SK-N-MC (cell line): Measurements from ENCODE around the gene PGAM2.
A peak's percentile ranks its signal among the peaks of the same experiment; 100 is the strongest.

Experiments used
- DNase-seq: peaks from one replicate; pipeline ENCODE4 v3.0.0-alpha.2; 2011; ENCODE audit warnings: low read depth, low spot score
- H3K27ac ChIP-seq: fragments of 200-600 bp; sonication (generic); 2 replicates; pipeline ENCODE4 v1.5.1; 2016; ENCODE audit warnings: mixed run types
- H3K36me3 ChIP-seq: fragments of 200-600 bp; sonication (generic); 2 replicates; pipeline ENCODE4 v1.6.1; 2017; ENCODE audit warnings: antibody characterized with exemption, low read length, mixed read lengths; ENCODE audit not compliant: insufficient read depth
- H3K4me3 ChIP-seq: fragments of 200-600 bp; sonication (generic); 2 replicates; pipeline ENCODE4 v1.5.1; 2016
- H3K9ac ChIP-seq: fragments of 200-600 bp; sonication (generic); 2 replicates; pipeline ENCODE4 v1.8.0; 2017; ENCODE audit warnings: mixed run types, mixed read lengths; ENCODE audit not compliant: insufficient read length
- H3K9me3 ChIP-seq: fragments of 200-600 bp; sonication (generic); 2 replicates; pipeline ENCODE4 v1.6.1; 2017; ENCODE audit warnings: low read depth, mild to moderate bottlenecking, antibody characterized with exemption, low read length, moderate library complexity, mixed read lengths
- EZH2 ChIP-seq: fragments of 200-600 bp; sonication (generic); IDR thresholded peaks from one replicate; pipeline ENCODE4 v1.6.1; 2017; ENCODE audit warnings: antibody characterized with exemption
- FOXP2 ChIP-seq: optimal IDR thresholded peaks from 2 replicates; pipeline ENCODE3; 2011; ENCODE audit warnings: mild to moderate bottlenecking, moderate library complexity; ENCODE audit not compliant: insufficient read depth; ENCODE audit errors: extremely low read length, control extremely low read depth
- POLR2AphosphoS5 ChIP-seq: IDR thresholded peaks from 2 replicates; pipeline ENCODE4 v1.6.1; 2012; ENCODE audit warnings: mild to moderate bottlenecking, low read depth, low read length, borderline replicate concordance

Gene PGAM2

GRCh38 chr7:44104860-44105771 lies 39.7 kb upstream of the PGAM2 start:
- H3K27ac ChIP-seq, result no peak overlapping the region
- H3K9ac ChIP-seq, result peak overlapping the region; percentile 77

GRCh38 chr7:44103923-44104859 lies 38.8 kb upstream of the PGAM2 start, which contains the start of gene AEBP1:
TSS of gene AEBP1 (plus strand) at chr7:44104345. CDS start at chr7:44104666, 321 bp downstream.
- TF ChIP-seq POLR2AphosphoS5 (peak; percentile 33; the same call in 1 of the 2 replicates), EZH2 (no peak), FOXP2 (no peak)
- H3K36me3 ChIP-seq, result no peaks in the 10 kb centered on the region
- no peak within 1 kb of the TSS for H3K27ac ChIP-seq
- no peaks in the 10 kb centered on the region for H3K9me3 ChIP-seq
- H3K4me3 ChIP-seq, result peak within 1 kb of the TSS; percentile 84
- peak within 1 kb of the TSS; percentile 77 for H3K9ac ChIP-seq
- no peak for DNase-seq

More at GRCh38 chr7:44104860-44105771, 39.7 kb upstream of the PGAM2 start:
- Histone ChIP-seq H3K9me3 (no peaks in the 10 kb centered on the region), H3K36me3 (no peaks in the 10 kb centered on the region), H3K4me3 (peak overlapping the region; percentile 84)
- TF ChIP-seq POLR2AphosphoS5, result no peak
- TF ChIP-seq EZH2, result no peak
- TF ChIP-seq FOXP2, result no peak
- no peak for DNase-seq

GRCh38 chr7:44103566-44103922 lies 38.2 kb upstream of the PGAM2 start:
- H3K36me3 ChIP-seq, result no peaks in the 10 kb centered on the region
- TF ChIP-seq FOXP2 (no peak), POLR2AphosphoS5 (no peak), EZH2 (no peak)
- H3K9me3 ChIP-seq, result no peaks in the 10 kb centered on the region
- no peak for DNase-seq
- H3K4me3 ChIP-seq, result peak overlapping the region; percentile 69
- no peak overlapping the region for H3K27ac ChIP-seq
- H3K9ac ChIP-seq, result no peak overlapping the region

- TF ChIP-seq EZH2 (no peak), FOXP2 (no peak), POLR2AphosphoS5 (no peak)
- DNase-seq, result no peak
- Histone ChIP-seq H3K27ac (no peak overlapping the region), H3K9me3 (no peaks in the 10 kb centered on the region), H3K4me3 (no peak overlapping the region), H3K36me3 (no peaks in the 10 kb centered on the region), H3K9ac (no peak overlapping the region)
Observed at GRCh38 chr7:44102846-44103565, 37.6 kb upstream of the PGAM2 start.

- H3K9me3 ChIP-seq, result no peaks in the 10 kb centered on the region
- no peak overlapping the region for H3K9ac ChIP-seq
- no peak overlapping the region for H3K4me3 ChIP-seq
- H3K27ac ChIP-seq, result no peak overlapping the region
- no peak for TF ChIP-seq FOXP2
- no peak for TF ChIP-seq POLR2AphosphoS5
- TF ChIP-seq EZH2, result no peak
- no peak for DNase-seq
- no peaks in the 10 kb centered on the region for H3K36me3 ChIP-seq
Observed at GRCh38 chr7:44101966-44102845, 36.8 kb upstream of the PGAM2 start.

GRCh38 chr7:44101303-44101965 lies 36.1 kb upstream of the PGAM2 start:
- H3K4me3 ChIP-seq, result no peak overlapping the region
- H3K9me3 ChIP-seq, result no peaks in the 10 kb centered on the region
- no peaks in the 10 kb centered on the region for H3K36me3 ChIP-seq
- TF ChIP-seq EZH2, result no peak
- no peak for TF ChIP-seq FOXP2
- no peak for TF ChIP-seq POLR2AphosphoS5
- no peak for DNase-seq
- H3K27ac ChIP-seq, result no peak overlapping the region
- no peak overlapping the region for H3K9ac ChIP-seq
